Neural crest cell (in vitro differentiated cells): ENCODE data around the gene DISC1. TPM values are rescaled to one million over a fixed set of nuclear protein-coding genes. Genes with fewer than 3 reads are reported as not detected.

Experiments
- DNase-seq: peaks from one replicate; pipeline ENCODE4 v3.0.0; 2021; ENCODE audit warnings: low read depth, mixed read lengths, low spot score
- H3K27ac Mint-ChIP-seq: one replicate; pipeline ENCODE4 v1.8.0; 2021; ENCODE audit warnings: mild to moderate bottlenecking, mixed read lengths; ENCODE audit not compliant: unreplicated experiment
- H3K27me3 Mint-ChIP-seq: 2 replicates; pipeline ENCODE4 v1.8.0; 2021; ENCODE audit warnings: low read depth, mild to moderate bottlenecking, mixed read lengths
- H3K36me3 Mint-ChIP-seq: 2 replicates; pipeline ENCODE4 v1.8.0; 2021; ENCODE audit warnings: low read depth, mild to moderate bottlenecking, mixed read lengths
- H3K4me1 Mint-ChIP-seq: 2 replicates; pipeline ENCODE4 v1.8.0; 2021; ENCODE audit warnings: mixed read lengths
- H3K4me3 Mint-ChIP-seq: one replicate; pipeline ENCODE4 v1.8.0; 2021; ENCODE audit warnings: mild to moderate bottlenecking, mixed read lengths
- H3K9me3 Mint-ChIP-seq: 2 replicates; pipeline ENCODE4 v1.8.0; 2021; ENCODE audit warnings: mixed read lengths
- CTCF ChIP-seq: fragments of 200-600 bp; sonication (generic); conservative IDR thresholded peaks from 2 replicates; pipeline ENCODE4 v1.5.0; 2021; ENCODE audit warnings: antibody characterized with exemption, mild to moderate bottlenecking
- total RNA-seq: library from RNA; stranded (reverse); gene quantifications from 2 replicates; pipeline ENCODE4 v1.2.1, GENCODE V29; 2021

The DISC1 gene
- total RNA-seq, 1 donor from 2014 or later = 13.7 TPM

- Mint-ChIP-seq H3K27me3 (no peaks in the 10 kb centered on the region), H3K4me1 (no peaks in the 10 kb centered on the region), H3K9me3 (no peaks in the 10 kb centered on the region), H3K36me3 (no peaks in the 10 kb centered on the region), H3K27ac (no peak overlapping the region), H3K4me3 (no peak overlapping the region)
- no peak for TF ChIP-seq CTCF
- no peak for DNase-seq
These were observed 436.4 kb downstream of the DISC1 start for GRCh38 chr1:232062967-232063366.

GRCh38 chr1:232066521-232066920, 439.9 kb downstream of the DISC1 start:
- Mint-ChIP-seq H3K4me3 (no peak overlapping the region), H3K27me3 (no peaks in the 10 kb centered on the region), H3K27ac (no peak overlapping the region), H3K4me1 (no peaks in the 10 kb centered on the region), H3K36me3 (peaks cover 4% of the 10 kb centered on the region), H3K9me3 (peaks cover 7% of the 10 kb centered on the region)
- no peak for TF ChIP-seq CTCF
- no peak for DNase-seq

- Mint-ChIP-seq H3K27me3 (no peaks in the 10 kb centered on the region), H3K4me3 (no peak overlapping the region), H3K4me1 (no peaks in the 10 kb centered on the region), H3K36me3 (peaks cover 4% of the 10 kb centered on the region), H3K27ac (no peak overlapping the region), H3K9me3 (peaks cover 15% of the 10 kb centered on the region)
- no peak for DNase-seq
- TF ChIP-seq CTCF = no peak
These were observed 447.7 kb downstream of the DISC1 start for GRCh38 chr1:232074265-232074664.

GRCh38 chr1:232077809-232078208, 451.2 kb downstream of the DISC1 start:
- no peak for DNase-seq
- Mint-ChIP-seq H3K27ac (no peak overlapping the region), H3K4me1 (no peaks in the 10 kb centered on the region), H3K27me3 (no peaks in the 10 kb centered on the region), H3K9me3 (peaks cover 8% of the 10 kb centered on the region), H3K36me3 (peaks cover 5% of the 10 kb centered on the region), H3K4me3 (no peak overlapping the region)
- TF ChIP-seq CTCF = no peak

GRCh38 chr1:232084584-232085223, 458.1 kb downstream of the DISC1 start:
- Mint-ChIP-seq H3K4me1 (no peaks in the 10 kb centered on the region), H3K9me3 (peaks cover 3% of the 10 kb centered on the region), H3K36me3 (peaks cover 5% of the 10 kb centered on the region), H3K27me3 (no peaks in the 10 kb centered on the region), H3K4me3 (no peak overlapping the region), H3K27ac (no peak overlapping the region)
- TF ChIP-seq CTCF = no peak
- DNase-seq = no peak

GRCh38 chr1:232090816-232091215, 464.2 kb downstream of the DISC1 start:
- no peak for DNase-seq
- TF ChIP-seq CTCF = no peak
- H3K4me3 Mint-ChIP-seq = no peak overlapping the region
- no peak overlapping the region for H3K27ac Mint-ChIP-seq
- no peaks in the 10 kb centered on the region for H3K4me1 Mint-ChIP-seq
- H3K9me3 Mint-ChIP-seq = no peaks in the 10 kb centered on the region
- H3K36me3 Mint-ChIP-seq = no peaks in the 10 kb centered on the region
- H3K27me3 Mint-ChIP-seq = no peaks in the 10 kb centered on the region
